GM18907 (cell line): Measurements from ENCODE around the gene CYP26A1.

ENCODE experiments used
- ATAC-seq: cut with Tn5 transposase; IDR thresholded peaks from one replicate; pipeline ENCODE4 v1.9.1; 2021; ENCODE audit warnings: mild to moderate bottlenecking, moderate library complexity; ENCODE audit not compliant: unreplicated experiment

CYP26A1 gene, protein sequence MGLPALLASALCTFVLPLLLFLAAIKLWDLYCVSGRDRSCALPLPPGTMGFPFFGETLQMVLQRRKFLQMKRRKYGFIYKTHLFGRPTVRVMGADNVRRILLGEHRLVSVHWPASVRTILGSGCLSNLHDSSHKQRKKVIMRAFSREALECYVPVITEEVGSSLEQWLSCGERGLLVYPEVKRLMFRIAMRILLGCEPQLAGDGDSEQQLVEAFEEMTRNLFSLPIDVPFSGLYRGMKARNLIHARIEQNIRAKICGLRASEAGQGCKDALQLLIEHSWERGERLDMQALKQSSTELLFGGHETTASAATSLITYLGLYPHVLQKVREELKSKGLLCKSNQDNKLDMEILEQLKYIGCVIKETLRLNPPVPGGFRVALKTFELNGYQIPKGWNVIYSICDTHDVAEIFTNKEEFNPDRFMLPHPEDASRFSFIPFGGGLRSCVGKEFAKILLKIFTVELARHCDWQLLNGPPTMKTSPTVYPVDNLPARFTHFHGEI

GRCh38 chr10:93073539-93074146 is at the start of gene CYP26A1:
TSS of gene CYP26A1 (plus strand) at chr10:93073893. CDS start at chr10:93073935, 42 bp downstream.
- ATAC-seq: no peak

DNA sequence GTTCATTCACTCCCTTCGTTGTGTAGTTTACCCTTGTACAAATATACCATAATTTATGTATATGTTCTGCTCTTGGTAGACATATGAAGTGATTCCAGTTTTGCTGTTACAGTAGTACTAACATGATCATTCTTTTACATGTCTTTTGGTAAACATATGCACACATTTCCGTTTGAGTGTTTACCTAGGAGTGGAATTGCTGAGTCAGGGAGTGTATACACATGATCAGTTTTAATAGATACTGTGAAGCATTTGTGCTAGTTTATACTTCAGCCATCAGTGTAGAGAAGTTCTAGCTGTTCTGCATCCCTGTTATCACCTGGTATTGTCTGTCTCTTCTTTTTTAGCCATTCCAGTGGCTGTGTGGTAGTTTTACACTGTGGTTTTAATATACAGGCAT is 47.6 kb upstream of the CYP26A1 start:
- no peak for ATAC-seq

- no peak for ATAC-seq
Measured at GRCh38 chr10:93027508-93027907, 46.2 kb upstream of the CYP26A1 start.

DNA sequence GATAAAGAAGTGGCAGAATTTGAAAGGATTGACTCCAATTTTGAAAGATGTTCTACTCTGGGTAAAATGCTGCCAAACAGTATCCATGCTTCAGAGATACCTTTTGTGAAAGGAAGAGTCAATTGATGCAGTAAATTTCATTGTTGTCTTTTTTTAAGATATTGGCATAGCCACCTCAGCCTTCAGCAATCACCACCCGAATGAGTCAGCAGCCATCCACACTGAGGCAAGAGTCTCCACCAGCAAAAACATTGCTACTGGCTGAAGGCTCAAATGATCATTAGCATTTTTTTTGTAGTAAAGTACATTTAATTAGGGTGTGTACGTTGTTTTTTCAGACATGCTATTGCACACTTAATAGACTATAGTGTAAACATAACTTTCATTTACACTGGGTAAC is 44.8 kb upstream of the CYP26A1 start:
- no peak for ATAC-seq

GRCh38 chr10:93030409-93030808 is 43.3 kb upstream of the CYP26A1 start:
- ATAC-seq: no peak

- no peak for ATAC-seq
Measured at GRCh38 chr10:93032105-93032808, 41.4 kb upstream of the CYP26A1 start.

DNA sequence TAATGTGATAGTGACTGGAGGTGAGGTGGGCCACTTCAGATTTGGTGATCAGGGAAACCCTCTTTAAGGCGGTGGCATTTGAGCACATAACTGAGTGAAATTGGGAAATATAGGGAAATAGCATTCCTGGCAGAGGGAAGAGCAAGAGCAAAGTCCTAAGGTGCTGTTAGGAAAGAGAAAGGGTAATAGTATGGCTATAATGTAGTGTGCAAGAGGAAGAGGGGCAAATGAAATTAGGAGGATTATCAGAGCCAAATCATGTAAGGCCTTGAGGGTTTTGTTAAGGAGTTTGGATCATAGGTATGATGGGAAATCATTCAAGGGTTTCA is 40.9 kb upstream of the CYP26A1 start:
- no peak for ATAC-seq

GRCh38 chr10:93034426-93034825 is 39.3 kb upstream of the CYP26A1 start:
- no peak for ATAC-seq

GRCh38 chr10:93039110-93039509 is 34.6 kb upstream of the CYP26A1 start:
- no peak for ATAC-seq

DNA sequence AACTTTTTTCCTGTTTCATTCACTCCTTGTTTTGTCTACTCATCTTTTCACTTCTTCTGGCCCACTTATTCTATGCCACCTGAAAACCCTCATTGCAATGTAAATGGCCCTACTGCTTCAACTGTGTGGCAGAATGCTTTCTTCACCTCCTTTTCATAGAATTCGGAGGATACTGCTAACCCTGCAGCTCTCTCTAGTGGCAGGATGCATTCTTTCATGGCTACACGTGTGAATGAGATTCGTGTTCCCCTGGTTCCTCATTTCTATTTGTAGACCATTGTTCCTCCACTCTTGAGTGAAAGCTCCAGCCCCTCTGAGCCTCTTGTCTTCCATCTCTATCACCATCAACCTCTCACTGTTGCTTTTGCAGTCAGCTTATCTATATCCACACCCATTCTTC is 34.0 kb upstream of the CYP26A1 start:
- ATAC-seq: no peak

GRCh38 chr10:93054486-93054885 is 19.2 kb upstream of the CYP26A1 start:
- no peak for ATAC-seq

DNA sequence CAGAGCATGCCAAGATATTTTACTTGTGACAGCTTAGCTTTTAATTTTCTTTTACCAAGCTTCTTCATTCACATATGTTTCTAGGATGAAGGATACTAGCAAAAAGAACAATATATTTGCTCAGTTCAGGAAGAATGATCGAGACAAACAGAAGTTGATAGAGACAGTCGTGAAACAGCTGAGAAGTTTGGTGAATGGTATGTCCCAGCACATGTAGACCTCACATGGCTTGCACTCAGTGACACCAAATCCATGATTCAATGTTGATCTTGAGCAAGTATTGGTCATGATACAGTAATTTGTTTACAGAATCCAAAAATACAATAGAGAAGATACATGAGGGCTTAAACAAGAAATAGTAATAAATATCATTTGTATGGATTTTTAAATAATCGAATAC is 15.6 kb upstream of the CYP26A1 start:
- no peak for ATAC-seq

DNA sequence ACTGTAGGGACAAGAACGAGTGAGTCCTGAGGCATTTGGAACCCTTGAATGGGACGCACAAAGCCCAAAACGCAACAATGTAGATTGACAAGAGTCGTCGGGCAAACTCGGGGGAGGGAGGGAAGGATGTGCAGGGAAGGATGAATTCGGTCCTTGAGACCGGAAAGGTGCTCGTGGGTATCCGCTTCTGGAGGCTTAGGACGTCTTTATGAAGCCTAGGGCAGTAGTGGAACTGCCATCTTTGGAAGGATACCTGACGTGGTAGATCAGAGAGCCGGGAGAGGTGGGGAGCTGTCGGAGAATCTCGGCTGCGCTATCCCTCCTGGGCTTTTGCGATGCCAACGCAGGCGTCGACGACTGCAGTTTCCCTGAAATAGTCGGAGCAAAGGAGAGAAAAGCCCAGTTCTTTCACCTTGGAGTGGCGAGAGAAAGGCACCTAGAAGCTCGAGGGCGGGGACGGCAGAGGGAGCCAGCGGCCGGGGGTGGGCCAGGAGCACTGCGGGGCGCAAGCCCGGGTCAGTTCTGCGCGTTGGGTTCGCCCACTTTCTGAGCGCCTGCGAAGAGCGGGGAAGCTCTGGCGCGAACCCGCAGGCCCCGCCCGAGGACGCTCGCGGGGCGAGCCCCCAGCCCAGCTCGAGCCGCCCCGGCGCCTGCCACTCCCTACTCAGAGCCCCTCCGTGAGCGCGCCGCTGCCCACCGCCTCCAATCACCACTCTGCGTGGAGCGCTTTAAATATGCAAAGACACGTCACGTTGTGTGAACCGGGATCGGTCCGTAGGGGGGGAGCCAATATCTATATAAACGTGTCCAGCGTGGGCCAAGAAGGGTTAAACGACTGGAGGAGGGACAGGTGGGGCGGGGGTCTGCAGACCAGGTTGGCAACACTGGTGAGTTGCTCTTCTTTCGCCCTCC is 13.5 kb upstream of the CYP26A1 start, which contains the start of gene CYP26C1:
TSS of gene CYP26C1 (plus strand) at position 824 of the 912 bp plus-strand sequence. CDS start 466 bp downstream, outside the sequence.
- ATAC-seq: no peak

DNA sequence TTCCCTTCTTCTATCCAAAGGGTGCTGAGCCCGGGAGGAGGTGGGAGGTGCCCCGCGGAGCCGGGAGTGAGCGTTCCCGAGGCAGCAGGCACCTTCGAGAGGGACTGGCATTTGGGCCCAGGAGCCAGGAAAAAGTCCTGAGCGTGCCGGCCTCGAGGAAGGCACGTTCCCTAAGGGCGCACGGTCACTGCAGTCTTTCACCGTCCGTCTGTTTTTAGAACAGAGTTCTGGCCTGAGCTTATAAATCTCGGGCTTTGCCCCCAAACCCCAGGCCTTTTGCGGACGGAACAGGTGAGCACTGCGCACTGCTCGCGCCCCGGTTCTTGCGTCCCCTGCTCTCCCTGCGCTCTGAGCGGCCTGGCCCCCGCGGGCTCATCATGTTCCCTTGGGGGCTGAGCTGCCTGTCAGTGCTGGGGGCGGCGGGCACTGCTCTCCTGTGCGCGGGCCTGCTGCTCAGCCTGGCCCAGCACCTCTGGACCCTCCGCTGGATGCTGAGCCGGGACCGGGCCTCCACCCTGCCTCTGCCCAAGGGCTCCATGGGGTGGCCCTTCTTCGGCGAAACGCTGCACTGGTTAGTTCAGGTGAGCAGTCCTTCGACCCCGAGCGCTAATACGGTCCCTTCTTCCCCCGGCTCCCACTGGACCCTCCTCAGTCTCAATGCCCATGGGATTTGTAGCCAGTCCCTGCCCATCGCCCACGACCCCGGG is 12.7 kb upstream of the CYP26A1 start:
- ATAC-seq: no peak

GRCh38 chr10:93061594-93062513 is 11.8 kb upstream of the CYP26A1 start:
- no peak for ATAC-seq

- ATAC-seq: no peak
Measured at GRCh38 chr10:93062514-93063143, 11.1 kb upstream of the CYP26A1 start.

DNA sequence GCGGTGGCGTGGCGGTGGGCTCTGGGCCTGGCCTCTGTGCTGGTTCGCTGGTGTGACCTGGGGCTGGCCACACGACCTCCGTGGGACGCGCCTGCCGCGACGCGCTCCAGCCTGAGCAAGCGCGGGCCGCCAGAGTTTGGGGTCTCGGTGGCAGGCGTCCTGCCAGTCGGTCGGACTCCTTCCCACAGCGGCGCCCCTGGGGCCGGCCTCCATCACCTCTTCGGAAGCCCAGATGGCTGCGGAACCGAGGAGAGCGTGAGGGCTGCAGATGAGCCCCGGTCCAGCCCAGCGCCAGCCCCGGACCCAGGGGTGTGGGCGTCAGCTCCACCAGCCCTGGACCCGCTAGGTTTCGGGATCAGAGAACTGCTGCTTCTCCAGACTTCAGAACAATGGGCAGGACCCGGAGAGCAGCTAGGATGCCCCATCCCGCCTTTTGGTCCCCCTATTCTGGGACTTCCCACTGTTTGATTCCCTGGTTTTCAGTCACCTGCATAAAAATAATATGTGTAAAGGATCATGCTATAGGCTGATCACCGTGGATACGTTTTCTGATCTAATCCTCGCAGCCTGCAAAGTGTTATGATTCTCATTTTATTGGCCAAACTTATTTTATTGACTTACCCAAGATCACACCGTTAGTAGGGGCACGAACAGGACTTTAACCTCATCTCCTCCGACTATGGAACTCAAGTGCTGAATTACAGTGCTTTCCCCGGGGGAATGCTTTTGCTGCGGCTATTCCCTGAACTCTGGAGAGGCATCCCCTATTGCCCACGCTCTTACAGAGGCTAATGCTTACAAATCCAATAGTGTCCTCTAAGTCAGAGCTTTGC is 10.3 kb upstream of the CYP26A1 start:
- no peak for ATAC-seq
